ENCODE data around the gene CLEC19A.

GRCh38 chr16:19292186-19292585 is 6.7 kb downstream of the CLEC19A start:
- TF ChIP-seq SP1 (IDR thresholded peaks at IDR 0.05), result no peak
- no peak for TF ChIP-seq YY1 (IDR thresholded peaks at IDR 0.05)
- no peak for TF ChIP-seq ATF3 (IDR thresholded peaks at IDR 0.05)
- no peak for TF ChIP-seq EGR1 (IDR thresholded peaks at IDR 0.05; ENCODE audit: low read depth in 2 of 2)
- no peak for TF ChIP-seq CTCF (IDR thresholded peaks at IDR 0.05; ENCODE audit: low read depth, low read length, missing input control)
- TF ChIP-seq FOXA1 (IDR thresholded peaks at IDR 0.05), result no peak

Data from liver (tissue), 3 donors.